ENCODE data around the gene BPIFB3. TPM values are rescaled to one million over a fixed set of nuclear protein-coding genes. Genes with fewer than 3 reads are reported as not detected.
A peak's percentile ranks its signal among the peaks of the same experiment; 100 is the strongest.

BPIFB3 gene
- total and polyA plus RNA-seq, 2 of the 13 experiments (the other 11 are each of a cell fraction or from before 2014, with no cell fraction given): 0.09 TPM; not detected in 1

- TF ChIP-seq, protein P1, sequence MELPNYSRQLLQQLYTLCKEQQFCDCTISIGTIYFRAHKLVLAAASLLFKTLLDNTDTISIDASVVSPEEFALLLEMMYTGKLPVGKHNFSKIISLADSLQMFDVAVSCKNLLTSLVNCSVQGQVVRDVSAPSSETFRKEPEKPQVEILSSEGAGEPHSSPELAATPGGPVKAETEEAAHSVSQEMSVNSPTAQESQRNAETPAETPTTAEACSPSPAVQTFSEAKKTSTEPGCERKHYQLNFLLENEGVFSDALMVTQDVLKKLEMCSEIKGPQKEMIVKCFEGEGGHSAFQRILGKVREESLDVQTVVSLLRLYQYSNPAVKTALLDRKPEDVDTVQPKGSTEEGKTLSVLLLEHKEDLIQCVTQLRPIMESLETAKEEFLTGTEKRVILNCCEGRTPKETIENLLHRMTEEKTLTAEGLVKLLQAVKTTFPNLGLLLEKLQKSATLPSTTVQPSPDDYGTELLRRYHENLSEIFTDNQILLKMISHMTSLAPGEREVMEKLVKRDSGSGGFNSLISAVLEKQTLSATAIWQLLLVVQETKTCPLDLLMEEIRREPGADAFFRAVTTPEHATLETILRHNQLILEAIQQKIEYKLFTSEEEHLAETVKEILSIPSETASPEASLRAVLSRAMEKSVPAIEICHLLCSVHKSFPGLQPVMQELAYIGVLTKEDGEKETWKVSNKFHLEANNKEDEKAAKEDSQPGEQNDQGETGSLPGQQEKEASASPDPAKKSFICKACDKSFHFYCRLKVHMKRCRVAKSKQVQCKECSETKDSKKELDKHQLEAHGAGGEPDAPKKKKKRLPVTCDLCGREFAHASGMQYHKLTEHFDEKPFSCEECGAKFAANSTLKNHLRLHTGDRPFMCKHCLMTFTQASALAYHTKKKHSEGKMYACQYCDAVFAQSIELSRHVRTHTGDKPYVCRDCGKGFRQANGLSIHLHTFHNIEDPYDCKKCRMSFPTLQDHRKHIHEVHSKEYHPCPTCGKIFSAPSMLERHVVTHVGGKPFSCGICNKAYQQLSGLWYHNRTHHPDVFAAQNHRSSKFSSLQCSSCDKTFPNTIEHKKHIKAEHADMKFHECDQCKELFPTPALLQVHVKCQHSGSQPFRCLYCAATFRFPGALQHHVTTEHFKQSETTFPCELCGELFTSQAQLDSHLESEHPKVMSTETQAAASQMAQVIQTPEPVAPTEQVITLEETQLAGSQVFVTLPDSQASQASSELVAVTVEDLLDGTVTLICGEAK (IDR thresholded peaks at IDR 0.05): no peak
- TF ChIP-seq, protein P1 (CRISPR knock-in tag; IDR thresholded peaks at IDR 0.05): no peak
- TF ChIP-seq, protein P2, sequence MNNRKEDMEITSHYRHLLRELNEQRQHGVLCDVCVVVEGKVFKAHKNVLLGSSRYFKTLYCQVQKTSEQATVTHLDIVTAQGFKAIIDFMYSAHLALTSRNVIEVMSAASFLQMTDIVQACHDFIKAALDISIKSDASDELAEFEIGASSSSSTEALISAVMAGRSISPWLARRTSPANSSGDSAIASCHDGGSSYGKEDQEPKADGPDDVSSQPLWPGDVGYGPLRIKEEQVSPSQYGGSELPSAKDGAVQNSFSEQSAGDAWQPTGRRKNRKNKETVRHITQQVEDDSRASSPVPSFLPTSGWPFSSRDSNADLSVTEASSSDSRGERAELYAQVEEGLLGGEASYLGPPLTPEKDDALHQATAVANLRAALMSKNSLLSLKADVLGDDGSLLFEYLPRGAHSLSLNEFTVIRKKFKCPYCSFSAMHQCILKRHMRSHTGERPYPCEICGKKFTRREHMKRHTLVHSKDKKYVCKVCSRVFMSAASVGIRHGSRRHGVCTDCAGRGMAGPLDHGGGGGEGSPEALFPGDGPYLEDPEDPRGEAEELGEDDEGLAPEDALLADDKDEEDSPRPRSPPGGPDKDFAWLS (CRISPR knock-in tag; IDR thresholded peaks at IDR 0.05; ENCODE audit: borderline replicate concordance): no peak
- TF ChIP-seq, protein P3, sequence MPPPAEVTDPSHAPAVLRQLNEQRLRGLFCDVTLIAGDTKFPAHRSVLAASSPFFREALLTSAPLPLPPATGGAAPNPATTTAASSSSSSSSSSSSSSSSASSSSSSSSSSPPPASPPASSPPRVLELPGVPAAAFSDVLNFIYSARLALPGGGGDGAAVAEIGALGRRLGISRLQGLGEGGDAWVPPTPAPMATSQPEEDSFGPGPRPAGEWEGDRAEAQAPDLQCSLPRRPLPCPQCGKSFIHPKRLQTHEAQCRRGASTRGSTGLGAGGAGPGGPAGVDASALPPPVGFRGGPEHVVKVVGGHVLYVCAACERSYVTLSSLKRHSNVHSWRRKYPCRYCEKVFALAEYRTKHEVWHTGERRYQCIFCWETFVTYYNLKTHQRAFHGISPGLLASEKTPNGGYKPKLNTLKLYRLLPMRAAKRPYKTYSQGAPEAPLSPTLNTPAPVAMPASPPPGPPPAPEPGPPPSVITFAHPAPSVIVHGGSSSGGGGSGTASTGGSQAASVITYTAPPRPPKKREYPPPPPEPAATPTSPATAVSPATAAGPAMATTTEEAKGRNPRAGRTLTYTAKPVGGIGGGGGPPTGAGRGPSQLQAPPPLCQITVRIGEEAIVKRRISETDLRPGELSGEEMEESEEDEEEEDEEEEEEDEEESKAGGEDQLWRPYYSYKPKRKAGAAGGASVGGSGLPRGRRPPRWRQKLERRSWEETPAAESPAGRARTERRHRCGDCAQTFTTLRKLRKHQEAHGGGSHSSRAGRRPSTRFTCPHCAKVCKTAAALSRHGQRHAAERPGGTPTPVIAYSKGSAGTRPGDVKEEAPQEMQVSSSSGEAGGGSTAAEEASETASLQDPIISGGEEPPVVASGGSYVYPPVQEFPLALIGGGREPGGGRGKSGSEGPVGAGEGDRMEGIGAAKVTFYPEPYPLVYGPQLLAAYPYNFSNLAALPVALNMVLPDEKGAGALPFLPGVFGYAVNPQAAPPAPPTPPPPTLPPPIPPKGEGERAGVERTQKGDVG (CRISPR knock-in tag; IDR thresholded peaks at IDR 0.05; ENCODE audit: borderline replicate concordance): no peak
- TF ChIP-seq SMC3 (IDR thresholded peaks at IDR 0.05; ENCODE audit: low read length) (no peak), ZNF761 (CRISPR knock-in tag; conservative IDR thresholded peaks at IDR 0.05) (0 out of 2 replicates have a peak, but pooled peaks have one; percentile 18), UBTF (CRISPR knock-in tag; IDR thresholded peaks at IDR 0.05) (peak; percentile 37; the same call in 1 of the 2 replicates), ZBTB38 (CRISPR knock-in tag; IDR thresholded peaks at IDR 0.05) (no peak), RBM22 (optimal IDR thresholded peaks at IDR 0.05; ENCODE audit: low read length) (peak; percentile 11), ZSCAN22 (CRISPR knock-in tag; IDR thresholded peaks at IDR 0.05) (no peak)
These were observed 30.1 kb upstream of the BPIFB3 start (continued) for GRCh38 chr20:33023439-33024242.
